Right renal pelvis (tissue), 4 donors: ENCODE data around the gene NLE1. TPM values are rescaled to one million over a fixed set of nuclear protein-coding genes. Genes with fewer than 3 reads are reported as not detected.
"Not testable (repeated sequence)": the region's sequence is repeated elsewhere in the genome, so short reads cannot be mapped to it uniquely, and the experiment has no call there.

Experiments used
- DNase-seq, 4 donors: peaks; one replicate each; pipeline ENCODE4 v3.0.0-alpha.2; 2013; ENCODE audit warnings: low read depth in 4 of 4, low spot score in 3 of 4, missing footprints in 1 of 4
- polyA plus RNA-seq, 4 donors: library from polyadenylated mRNA; unstranded; fragments of 120-200 nt; gene quantifications; one replicate each; pipeline ENCODE4 v1.2.1, GENCODE V29; 2013; ENCODE audit not compliant: insufficient read length in 4 of 4

Gene NLE1
- polyA plus RNA-seq, 4 donors: 15.8 to 20.8 (median 18.8) TPM

DNA sequence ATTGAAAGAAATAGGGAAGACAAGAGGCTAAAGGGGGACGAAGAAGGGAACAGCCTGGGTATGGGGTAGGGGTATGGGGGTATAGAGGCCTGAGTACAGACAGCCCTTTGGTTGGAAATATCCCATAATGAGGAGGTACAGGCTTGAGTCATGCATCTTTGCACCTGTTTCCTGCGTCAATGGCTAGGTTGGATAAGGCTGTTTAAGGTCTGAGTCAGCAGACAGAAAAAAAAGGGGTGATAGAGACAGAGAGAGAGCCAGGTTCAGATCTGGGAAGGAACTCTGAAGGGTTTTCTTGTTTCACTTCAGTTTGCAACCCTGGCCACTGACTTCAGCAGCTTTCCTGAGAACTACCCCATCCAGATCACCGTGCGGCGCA is 12.1 kb downstream of the NLE1 start:
- no peak for DNase-seq

DNA sequence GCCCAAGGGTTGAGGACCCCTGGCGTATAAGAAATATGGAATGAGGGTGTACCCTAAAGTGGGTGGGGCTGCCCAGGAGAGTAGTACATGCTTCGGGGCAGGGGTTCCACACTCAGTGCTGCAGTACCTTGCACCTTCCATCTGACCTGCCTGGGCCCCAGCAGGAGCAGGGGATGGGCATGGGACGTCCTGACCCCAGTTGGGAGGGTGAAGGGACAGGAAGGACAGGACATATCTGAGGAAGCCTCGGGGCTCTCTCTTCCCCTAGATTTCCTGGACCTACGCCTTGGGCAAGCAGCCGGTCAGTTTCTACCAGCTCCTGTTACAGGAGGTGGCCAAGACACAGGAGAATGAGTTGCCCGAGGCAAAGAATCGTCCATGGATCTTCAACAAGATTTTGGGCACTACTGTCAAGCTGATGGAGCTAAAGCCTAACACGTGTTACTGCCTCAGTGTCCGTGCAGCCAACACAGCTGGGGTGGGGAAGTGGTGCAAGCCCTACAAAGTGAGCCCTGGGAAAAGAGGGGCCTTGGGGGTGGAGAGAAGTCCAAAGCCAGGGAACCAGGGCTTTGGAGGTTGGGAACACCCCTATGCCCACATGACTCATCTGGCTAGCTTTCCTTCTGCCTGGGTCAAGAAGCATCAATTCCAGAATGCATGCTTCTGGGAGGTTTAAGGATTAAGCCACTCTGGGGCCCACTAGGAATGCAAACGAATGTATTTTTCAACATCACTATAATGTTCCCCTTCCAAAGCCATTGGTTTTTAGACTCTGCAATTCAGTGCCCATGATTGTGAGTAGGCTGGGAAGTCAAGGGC is 12.7 kb downstream of the NLE1 start:
- no peak for DNase-seq

DNA sequence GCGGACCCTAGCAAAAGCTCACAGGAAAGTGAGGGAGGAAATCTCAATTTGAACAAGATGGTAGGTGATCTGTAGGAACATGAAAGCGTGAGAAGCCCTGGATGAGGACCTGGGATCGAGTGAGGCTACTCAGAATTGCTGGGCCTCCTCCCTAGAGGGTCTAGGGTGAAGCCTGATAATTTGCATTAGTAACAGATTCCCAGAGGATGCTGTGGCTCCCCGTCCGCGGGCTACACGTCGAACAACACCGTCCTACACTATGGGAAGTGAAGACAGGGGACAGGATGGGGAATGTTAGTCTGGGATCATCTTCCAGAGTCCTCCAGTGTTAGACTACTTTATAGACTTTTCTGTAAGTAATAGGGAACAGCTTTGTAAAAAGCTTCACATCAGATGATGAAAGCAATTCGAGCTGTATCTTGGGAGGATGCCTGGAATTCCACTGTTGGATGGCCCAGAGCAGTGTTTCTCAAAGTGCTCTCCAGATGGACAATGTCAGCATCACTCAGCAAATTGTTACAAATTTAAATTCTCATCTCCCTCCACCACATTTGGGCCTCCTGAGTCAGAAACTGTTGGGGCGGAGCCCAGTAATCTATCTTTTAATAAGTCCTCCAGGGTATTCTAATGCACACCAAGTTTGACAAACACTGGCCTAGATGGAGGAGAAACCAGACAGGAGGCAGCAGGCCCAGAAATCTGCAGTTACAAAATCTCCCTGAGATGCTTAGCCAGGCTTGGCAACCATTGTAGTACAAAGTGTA is 14.2 kb downstream of the NLE1 start:
- no peak for DNase-seq

DNA sequence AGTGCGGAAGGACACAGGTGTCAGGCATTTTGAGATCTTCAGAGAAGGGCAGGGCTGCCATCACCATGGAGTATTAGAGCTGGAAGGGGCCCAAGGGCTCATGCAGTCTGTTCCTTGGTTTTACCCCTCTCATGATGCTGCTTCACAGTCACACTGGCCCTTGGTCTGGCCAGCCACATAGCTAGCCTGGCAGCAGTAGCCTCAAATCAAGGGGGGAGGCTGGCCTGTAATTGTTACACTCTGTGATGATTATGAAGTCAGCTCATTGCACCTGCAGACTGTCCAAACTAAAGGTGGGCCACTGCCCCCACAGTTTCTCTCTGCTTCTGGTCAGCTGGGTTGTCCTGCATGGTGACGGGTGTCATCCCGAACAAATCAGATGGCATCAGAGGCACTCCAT is 20.8 kb downstream of the NLE1 start, which contains the start of gene FNDC8:
Gene FNDC8, plus strand, starts transcription at position 301 of the 400 bp plus-strand sequence. Its CDS starts 79 bp downstream, at position 380.
- DNase-seq: no peak

DNA sequence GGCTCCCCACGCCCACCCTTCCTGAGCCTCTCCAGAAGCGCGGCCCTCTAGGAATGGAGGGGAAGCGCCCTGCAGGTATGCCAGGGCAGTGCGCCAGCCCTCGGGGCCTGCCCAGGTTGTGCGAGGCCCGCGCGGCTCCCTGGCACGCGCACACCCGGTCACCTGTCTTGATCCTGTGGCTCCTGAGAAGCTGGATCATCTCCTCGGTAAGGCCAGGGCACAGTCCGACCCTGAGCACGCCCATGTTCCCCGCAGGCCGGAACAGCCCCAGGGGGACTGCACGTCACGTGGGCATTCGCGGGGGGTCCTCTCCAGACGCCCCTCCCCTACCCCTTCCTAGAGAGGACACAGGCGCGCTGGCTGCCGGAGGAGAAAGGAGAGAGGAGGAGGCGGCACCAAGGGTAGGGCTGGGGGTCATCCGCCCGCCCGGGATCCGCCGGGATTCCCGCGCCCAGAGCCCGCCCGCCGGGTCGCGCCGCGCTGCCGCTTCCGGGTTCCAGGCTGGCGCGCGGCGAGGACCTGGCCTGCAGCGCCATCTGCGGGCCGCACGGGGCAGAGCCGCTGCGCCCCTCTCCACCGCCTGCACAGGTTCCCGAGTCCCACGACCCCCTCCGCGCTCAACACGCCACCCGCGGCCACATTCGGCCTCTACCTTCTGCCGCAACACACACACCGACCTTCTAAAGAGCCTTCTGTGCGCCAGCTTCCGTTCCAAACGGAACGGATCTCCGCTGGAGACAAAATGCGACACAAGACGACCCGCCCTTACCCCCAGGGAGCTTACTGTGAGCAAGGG is 22.5 kb downstream of the NLE1 start, which contains the start of gene RAD51D:
Gene RAD51D, minus strand, starts transcription at position 491 of the 796 bp plus-strand sequence. Its CDS starts 247 bp downstream, at position 244.
- DNase-seq: peak; percentile 50 to 68 (median 65)

DNA sequence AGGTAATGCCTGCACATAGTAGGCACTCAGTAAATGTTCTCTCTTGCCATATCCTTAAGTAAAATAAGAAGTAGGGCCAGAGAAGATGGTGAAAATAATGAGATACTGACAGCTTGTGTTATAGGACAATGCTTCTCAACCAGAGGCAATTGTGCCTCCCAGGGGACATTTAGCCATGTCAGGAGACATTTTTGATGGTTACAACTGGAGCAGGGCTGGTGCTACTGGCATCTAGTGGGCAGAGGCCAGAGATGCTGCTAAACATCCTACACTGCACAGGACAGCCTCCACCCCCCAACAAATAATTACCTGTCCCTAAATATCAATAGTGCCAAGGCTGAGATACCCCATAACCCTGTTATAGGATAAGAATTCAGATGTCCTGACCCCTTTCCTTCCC is 24.1 kb downstream of the NLE1 start:
- no peak for DNase-seq

DNA sequence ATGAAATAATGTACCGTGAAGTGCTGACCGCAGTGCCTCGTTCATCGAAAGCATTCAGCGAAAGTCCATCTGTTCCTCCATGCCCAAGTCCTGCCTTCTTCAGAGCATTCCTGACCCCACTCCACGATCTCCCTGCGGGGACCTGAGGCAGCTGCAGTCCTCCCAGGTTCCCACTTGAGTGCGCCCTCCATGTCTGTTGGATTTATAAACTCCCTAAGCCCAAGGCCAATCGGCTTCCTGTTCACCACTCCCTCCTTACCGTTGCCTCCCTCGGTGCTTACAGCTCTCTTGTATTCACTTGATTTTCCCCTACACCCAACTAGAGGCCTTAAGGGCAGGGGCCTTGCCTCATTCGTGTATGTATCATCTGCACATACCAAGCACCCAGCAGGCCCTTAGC is 25.3 kb downstream of the NLE1 start:
- DNase-seq: no peak

DNA sequence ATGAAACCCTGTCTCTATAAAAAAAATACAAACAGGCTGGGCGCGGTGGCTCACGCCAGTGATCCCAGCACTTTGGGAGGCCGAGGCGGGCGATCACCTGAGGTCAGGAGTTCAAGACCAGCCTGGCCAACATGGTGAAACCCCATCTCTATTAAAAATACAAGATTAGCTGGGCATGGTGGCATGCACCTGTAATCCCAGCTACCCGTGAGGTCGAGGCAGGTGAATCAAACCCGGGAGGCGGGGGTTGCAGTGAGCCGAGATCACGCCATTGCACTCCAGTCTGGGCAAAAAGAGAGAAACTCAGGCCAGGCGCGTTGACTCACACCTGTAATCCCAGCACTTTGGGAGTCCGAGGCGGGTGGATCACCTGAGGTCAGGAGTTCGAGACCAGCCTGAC is 31.3 kb downstream of the NLE1 start:
- not testable (repeated sequence) for DNase-seq

DNA sequence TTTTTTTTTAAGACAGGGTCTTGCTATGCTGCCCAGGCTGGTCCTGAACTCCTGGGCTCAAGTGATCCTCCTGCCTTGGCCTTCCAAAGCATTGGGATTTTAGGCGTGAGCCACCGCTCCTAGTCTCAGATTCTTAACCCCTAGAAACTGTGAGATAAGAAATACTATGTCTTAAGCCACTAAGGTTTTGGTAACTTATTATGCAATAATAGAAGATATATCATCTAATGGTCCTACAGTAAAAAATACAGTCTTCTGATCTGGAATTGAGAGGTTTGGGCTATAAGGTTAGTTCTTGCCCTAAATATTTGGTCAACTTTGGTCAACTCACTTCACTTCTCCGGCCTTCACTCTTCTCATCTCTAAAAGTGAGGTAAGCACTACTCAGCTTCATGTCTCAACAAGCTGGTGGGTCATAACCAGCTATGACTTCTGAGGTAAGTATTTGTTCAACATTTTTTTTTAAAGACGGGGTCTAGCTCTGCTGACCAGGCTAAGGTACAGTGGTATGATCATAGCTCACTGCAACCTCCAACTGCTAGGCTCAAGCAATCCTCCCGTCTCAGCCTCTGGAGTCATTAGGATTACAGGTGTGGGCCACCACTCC is 37.2 kb downstream of the NLE1 start:
- DNase-seq: no peak

DNA sequence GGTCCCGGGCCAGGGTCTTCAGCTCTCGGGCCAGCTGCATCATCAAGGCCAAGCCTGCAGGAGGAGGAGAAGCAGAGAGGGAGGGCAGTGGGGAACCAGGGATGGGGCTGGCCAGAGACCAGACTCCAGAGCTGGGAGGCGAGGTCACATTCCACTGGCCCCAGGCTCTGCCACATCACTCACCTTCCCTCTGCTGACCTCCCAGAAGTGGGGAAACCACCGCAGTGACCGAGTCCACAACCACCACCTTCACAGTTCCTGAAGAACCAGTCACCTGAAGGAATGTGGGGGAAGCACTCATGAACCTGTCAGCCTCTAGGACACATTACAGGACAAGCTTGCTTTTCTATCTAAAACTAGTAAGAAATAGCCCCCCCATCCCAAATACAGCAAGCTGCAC is 38.8 kb downstream of the NLE1 start:
- no peak for DNase-seq

DNA sequence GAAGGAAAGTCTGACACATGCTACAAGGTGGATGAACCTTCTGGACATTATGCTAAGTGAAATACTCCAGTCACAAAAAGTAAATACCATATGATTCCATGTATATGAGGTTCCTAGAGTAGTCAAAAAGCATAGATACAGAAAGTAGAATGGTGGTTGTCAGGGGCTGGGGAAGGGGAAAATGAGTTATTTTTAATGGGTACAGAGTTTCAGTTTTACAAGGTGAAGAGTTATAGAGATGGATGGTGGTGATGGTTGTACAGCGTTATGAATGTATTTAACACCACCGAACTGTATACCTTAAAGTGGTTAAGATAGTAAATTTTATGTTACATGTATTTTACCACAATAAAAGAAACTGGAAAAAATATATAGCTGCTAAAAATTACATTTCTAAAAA is 40.4 kb downstream of the NLE1 start:
- no peak for DNase-seq

DNA sequence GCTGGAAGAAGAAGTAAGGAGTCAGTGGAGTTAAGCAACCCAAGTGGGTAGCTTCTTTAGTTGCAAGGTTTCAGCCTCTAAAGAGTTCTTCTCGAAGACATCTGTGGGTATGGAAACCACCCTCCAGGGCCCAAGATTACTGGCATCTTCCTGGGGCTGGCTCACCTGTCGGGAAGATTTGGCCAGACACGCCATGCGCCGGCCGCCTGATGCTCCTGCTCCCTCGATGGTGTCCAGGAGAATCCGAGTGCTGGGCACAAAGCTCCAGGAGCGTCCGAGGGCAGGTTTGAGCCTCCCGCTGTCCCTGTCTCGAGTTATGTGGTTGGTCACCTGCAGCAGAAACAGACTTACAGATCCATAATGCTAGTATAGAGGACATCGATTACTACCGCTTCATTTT is 41.1 kb downstream of the NLE1 start:
- no peak for DNase-seq

DNA sequence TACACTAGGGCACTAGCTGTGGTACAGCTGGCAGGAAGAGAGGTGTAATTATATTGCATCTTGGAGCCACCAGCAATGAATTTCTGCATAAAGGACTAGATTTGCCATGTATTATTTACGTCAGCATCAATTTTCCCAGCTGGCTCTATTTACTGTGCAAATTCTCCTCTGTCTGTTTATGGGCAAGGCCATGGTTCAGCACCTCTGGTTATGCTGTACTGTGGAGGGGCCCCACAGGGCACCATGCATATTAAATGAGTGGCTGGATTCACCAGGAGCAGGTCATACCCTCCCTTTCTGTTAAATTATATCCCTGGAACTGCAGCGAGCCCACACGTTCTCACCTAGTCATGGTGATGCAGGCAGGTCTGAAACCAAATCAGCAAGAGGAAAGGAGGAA is 42.2 kb downstream of the NLE1 start:
- no peak for DNase-seq

DNA sequence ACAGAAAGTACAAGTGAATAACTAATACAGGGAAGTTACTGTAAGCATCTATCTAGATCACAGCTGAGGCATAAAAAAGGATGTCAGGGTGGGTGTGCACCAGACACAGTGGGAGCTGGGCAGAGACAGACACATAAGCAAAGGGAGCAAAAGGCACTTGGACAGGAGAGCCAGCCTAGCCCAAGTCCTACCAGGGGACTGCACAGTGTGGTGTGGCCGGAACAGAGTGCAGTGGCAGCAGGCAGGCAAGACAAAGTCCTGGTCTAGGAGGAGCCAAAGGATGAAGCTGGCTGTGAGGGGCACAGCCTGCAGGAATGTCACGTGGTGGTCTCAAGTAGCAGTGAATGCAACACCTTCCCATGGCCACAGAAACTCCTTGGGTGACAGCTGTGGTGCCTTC is 44.3 kb downstream of the NLE1 start:
- no peak for DNase-seq

DNA sequence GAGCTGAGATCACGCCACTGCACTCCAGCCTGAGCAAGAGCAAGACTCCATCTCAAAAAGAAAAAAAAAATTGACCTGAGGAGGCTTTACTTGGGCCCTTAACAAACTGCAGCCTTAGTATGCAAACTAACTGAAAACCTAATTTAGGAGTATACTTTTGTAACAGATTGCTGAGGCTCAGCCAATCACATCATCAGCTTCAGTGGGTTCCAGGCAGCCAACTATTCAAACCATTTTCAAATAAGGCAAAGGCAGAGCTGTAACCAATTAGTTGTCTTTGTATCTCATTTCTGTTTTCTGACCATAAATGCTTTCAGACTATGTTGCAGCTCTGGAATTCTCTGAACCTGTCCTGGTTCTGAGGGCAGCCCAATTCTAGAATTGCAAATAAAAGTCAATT is 46.4 kb downstream of the NLE1 start:
- DNase-seq: no peak

DNA sequence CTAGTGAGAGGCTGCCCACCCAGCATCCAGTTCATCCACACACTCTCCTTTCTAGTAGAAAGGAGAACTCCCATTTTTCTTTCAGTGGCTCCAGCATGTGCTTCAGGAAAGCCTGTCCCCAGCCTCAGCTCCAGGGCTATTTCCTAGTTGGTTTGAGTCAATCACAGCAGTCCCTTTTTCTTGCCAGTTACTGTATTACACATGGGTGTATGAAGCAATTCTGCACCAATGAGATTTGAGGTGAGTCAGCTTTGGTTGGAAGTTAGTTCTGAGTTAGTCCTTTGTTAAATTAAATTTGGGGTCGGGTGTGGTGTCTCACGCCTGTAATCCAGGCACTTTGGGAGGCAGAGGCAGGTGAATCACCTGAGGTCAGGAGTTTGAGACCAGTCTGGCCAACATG is 47.2 kb downstream of the NLE1 start:
- no peak for DNase-seq

DNA sequence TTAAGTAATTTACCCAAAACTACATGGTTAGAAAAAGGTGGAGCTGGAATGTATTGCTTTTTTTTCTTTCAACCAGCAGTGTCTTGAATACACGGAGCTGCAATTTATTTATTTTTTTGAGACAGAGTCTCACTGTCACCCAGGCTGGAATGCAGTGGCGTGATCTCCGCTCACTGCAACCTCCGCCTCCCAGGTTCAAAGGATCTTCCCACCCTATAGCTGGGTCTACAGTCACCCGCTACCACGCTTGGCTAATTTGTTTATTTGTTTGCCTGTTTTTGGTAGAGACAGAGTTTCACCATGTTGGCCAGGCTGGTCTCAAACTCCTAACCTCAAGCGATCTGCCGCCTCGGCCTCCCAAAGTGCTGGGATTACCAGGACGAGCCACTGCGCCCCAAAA is 51.4 kb downstream of the NLE1 start:
- not testable (repeated sequence) for DNase-seq

DNA sequence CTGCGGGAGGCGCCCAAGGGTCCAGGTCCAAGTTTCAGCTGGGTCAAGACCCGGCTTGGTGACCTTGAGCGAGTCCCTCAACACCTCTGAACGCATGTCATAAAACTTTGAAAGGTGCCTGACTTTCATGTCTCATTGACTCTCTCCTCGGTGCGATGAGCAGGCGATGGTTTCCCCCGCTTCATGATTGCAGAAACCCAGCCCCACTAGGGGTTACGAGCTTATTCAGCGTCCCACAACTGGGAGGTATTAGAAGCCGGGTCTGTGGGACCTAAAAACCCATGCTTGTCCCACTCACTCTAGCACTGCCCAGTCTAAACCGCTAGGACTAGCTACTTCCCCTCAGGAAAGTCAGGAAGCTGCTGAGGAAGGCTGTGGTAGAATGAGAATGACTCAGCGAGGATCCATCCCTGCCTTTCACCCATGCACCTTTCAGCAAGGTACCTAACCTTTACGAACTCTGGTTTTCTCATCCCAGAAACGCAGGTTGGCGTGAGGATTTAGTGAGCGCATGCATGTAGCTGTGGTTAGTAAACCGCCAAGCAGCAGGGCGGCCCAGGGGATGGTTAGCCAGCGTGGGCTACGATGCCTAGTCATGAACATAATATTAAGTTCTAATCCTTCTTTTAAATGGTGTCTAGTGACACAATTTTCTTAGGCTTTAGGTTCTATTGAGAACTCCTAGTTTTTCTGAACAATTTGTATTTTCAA is 52.4 kb downstream of the NLE1 start:
- DNase-seq: no peak

DNA sequence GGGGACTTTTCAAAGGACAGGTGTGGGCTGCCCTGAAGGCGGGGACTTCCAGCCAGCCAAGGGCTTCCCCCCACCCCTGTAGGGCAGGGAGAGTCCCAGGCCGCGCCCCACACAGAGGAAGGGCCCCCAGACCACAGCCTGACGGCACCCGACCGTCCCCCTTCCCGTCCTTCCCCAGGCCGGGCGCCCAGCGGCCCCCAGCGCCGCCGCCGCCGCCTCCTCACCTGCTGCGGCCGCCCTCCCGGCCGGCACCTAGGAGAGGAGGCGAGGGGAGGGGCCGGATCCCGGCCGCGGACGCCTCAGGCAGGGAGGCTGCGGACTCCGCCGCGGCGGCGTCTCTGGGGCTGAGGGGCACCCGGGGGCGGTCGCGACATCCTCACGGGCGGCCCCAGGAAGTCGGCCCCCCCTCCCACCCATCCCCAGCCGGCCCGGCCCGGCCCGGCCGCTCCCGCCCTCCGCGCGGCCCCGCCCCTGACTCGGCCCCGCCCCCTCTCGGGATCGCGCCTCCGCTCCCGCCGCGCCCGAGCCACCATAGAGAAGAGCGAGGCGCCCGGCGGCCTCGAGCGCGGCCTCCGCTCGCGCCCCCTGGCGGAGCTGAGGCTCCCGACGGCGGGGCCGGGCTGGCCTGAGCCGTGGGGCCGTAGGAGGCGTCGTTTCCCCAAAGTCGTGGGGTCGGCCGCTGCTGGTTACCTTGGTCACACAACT is 53.1 kb downstream of the NLE1 start:
- peak; percentile 67 to 77 (median 72) for DNase-seq
